Lower leg skin (tissue), 3 donors: ENCODE measurements around the gene ASTN1.

ENCODE experiments used
- CTCF ChIP-seq, 3 donors: fragments of 450-650 bp; IDR thresholded peaks; one replicate each; pipeline ENCODE4 v1.5.1; 2016; ENCODE audit warnings: antibody characterized with exemption in 3 of 3, mild to moderate bottlenecking in 3 of 3, moderate library complexity in 2 of 3
- POLR2A ChIP-seq, 2 donors: fragments of 450-650 bp; IDR thresholded peaks; one replicate each; pipeline ENCODE4 v1.6.1; 2016 to 2017; ENCODE audit warnings: antibody characterized with exemption in 2 of 2, mild to moderate bottlenecking in 1 of 2, moderate library complexity in 1 of 2

- TF ChIP-seq POLR2A (IDR thresholded peaks at IDR 0.05), result no peak
- no peak for TF ChIP-seq CTCF (IDR thresholded peaks at IDR 0.05)
These were observed 21.7 kb downstream of the ASTN1 start for GRCh38 chr1:177142791-177143271.
